NCI-H82 (cell line): ENCODE data around the gene ASXL1.
A peak's percentile ranks its signal among the peaks of the same experiment; 100 is the strongest.

Source experiments
- DNase-seq: peaks from one replicate; lab custom pipeline; 2025; lab: John Stamatoyannopoulos, UW

The ASXL1 gene

GRCh38 chr20:32465901-32466675, 108.0 kb downstream of the ASXL1 start:
- DNase-seq: peak; percentile 56

GRCh38 chr20:32466739-32467505, 108.8 kb downstream of the ASXL1 start:
- no peak for DNase-seq

- DNase-seq: no peak
Measured at GRCh38 chr20:32467506-32468312, 109.6 kb downstream of the ASXL1 start.

- DNase-seq: no peak
Measured at GRCh38 chr20:32468313-32468640, 110.1 kb downstream of the ASXL1 start.

GRCh38 chr20:32468860-32469259, 110.7 kb downstream of the ASXL1 start:
- no peak for DNase-seq

- peak; percentile 64 for DNase-seq
Measured at GRCh38 chr20:32470025-32470861, 112.1 kb downstream of the ASXL1 start.

GRCh38 chr20:32470940-32471339, 112.8 kb downstream of the ASXL1 start:
- no peak for DNase-seq

- no peak for DNase-seq
Measured at GRCh38 chr20:32472581-32473207, 114.6 kb downstream of the ASXL1 start.

GRCh38 chr20:32473231-32474008, 115.3 kb downstream of the ASXL1 start:
- no peak for DNase-seq

GRCh38 chr20:32474009-32474716, 116.0 kb downstream of the ASXL1 start:
- no peak for DNase-seq

GRCh38 chr20:32474717-32474966, 116.5 kb downstream of the ASXL1 start:
- DNase-seq: no peak

- DNase-seq: no peak
Measured at GRCh38 chr20:32474967-32475811, 117.1 kb downstream of the ASXL1 start.

GRCh38 chr20:32476684-32477593, 118.8 kb downstream of the ASXL1 start:
- no peak for DNase-seq

GRCh38 chr20:32477594-32478512, 119.7 kb downstream of the ASXL1 start:
- no peak for DNase-seq

- no peak for DNase-seq
Measured at GRCh38 chr20:32478576-32478975, 120.4 kb downstream of the ASXL1 start.

GRCh38 chr20:32479012-32479411, 120.9 kb downstream of the ASXL1 start:
- no peak for DNase-seq

- DNase-seq: no peak
Measured at GRCh38 chr20:32479697-32480171, 121.6 kb downstream of the ASXL1 start.
